HFF-Myc (cell line): ENCODE measurements around the gene DNAAF1.
A peak's percentile ranks its signal among the peaks of the same experiment; 100 is the strongest.
"Not testable (repeated sequence)": the region's sequence is repeated elsewhere in the genome, so short reads cannot be mapped to it uniquely, and the experiment has no call there.

Experiments
- DNase-seq: peaks from one replicate; pipeline ENCODE4 v3.0.0-alpha.2; 2011; ENCODE audit warnings: low read depth; ENCODE audit errors: extremely low read depth
- H3K4me3 ChIP-seq: replicated peaks from 2 replicates; pipeline ENCODE4 v1.5.1; 2011; ENCODE audit warnings: low read depth, mild to moderate bottlenecking, control low read depth, low read length
- CTCF ChIP-seq: IDR thresholded peaks from 2 replicates; pipeline ENCODE4 v1.5.1; 2012; ENCODE audit warnings: mild to moderate bottlenecking, low read depth, low read length, control low read depth; ENCODE audit errors: missing control alignments

The DNAAF1 gene

GRCh38 chr16:84115919-84116719 is 29.0 kb upstream of the DNAAF1 start:
- DNase-seq, result no peak
- no peak for TF ChIP-seq CTCF

GRCh38 chr16:84116720-84117493 is 28.2 kb upstream of the DNAAF1 start, which contains the start of gene MBTPS1:
Gene MBTPS1, minus strand, starts transcription at chr16:84116942. Its CDS starts 15,159 bp downstream, at chr16:84101783.
- DNase-seq, result peak; percentile 86
- no peak for TF ChIP-seq CTCF
- H3K4me3 ChIP-seq, result peak within 1 kb of the TSS; percentile 95

More at GRCh38 chr16:84115919-84116719, 29.0 kb upstream of the DNAAF1 start:
- peak overlapping the region; percentile 95 for H3K4me3 ChIP-seq

GRCh38 chr16:84117494-84117843 is 27.6 kb upstream of the DNAAF1 start:
- H3K4me3 ChIP-seq, result peak overlapping the region; percentile 95
- TF ChIP-seq CTCF, result no peak
- DNase-seq, result no peak

- DNase-seq, H3K4me3 ChIP-seq: not testable (repeated sequence)
Observed at GRCh38 chr16:84118315-84118714, 26.8 kb upstream of the DNAAF1 start.

- no peak for TF ChIP-seq CTCF
- DNase-seq, result no peak
- H3K4me3 ChIP-seq, result no peak overlapping the region
Observed at GRCh38 chr16:84119368-84119767, 25.7 kb upstream of the DNAAF1 start.

GRCh38 chr16:84120023-84120422 is 25.1 kb upstream of the DNAAF1 start:
- H3K4me3 ChIP-seq, result no peak overlapping the region
- DNase-seq, result no peak
- TF ChIP-seq CTCF, result no peak

- no peak for DNase-seq
Observed at GRCh38 chr16:84121007-84121406, 24.1 kb upstream of the DNAAF1 start.

More at GRCh38 chr16:84121007-84121406, 24.1 kb upstream of the DNAAF1 start:
- H3K4me3 ChIP-seq, result no peak overlapping the region
- TF ChIP-seq CTCF, result no peak
